GM12878 (cell line): Measurements from ENCODE around the gene TMEM72. TPM values are rescaled to one million over a fixed set of nuclear protein-coding genes. Genes with fewer than 3 reads are reported as not detected.

Source experiments
- CBFB ChIP-seq: IDR thresholded peaks from 2 replicates; pipeline ENCODE4 v1.6.1; 2016; ENCODE audit warnings: antibody characterized with exemption, low read depth
- CREB1 ChIP-seq: IDR thresholded peaks from 2 replicates; pipeline ENCODE4 v1.6.1; 2012; ENCODE audit warnings: low read depth, mild to moderate bottlenecking, inconsistent platforms
- EED ChIP-seq: sonication (generic); IDR thresholded peaks from 2 replicates; pipeline ENCODE4 v1.6.1; 2016; ENCODE audit warnings: antibody characterized with exemption, low read depth
- EGR1 ChIP-seq, 2 experiments: IDR thresholded peaks; 1 replicate in 1 of 2; 2 replicates in 1 of 2; pipeline ENCODE4 v1.6.1; 2011 to 2012; ENCODE audit warnings: low read depth in 2 of 2, low read length in 2 of 2, borderline replicate concordance in 1 of 2, mild to moderate bottlenecking in 1 of 2, moderate library complexity in 1 of 2
- FOS ChIP-seq: IDR thresholded peaks from 3 replicates; pipeline ENCODE4 v1.6.1; 2011; ENCODE audit warnings: borderline replicate concordance; ENCODE audit not compliant: insufficient read length; ENCODE audit errors: extremely low read depth
- FOXM1 ChIP-seq: IDR thresholded peaks from 2 replicates; pipeline ENCODE4 v1.6.1; 2012; ENCODE audit warnings: low read depth, mild to moderate bottlenecking, inconsistent platforms, low read length, moderate library complexity
- HDAC2 ChIP-seq: fragments of 200-600 bp; sonication (generic); IDR thresholded peaks from 2 replicates; pipeline ENCODE4 v1.6.1; 2017
- HDGF ChIP-seq: fragments of 450-650 bp; IDR thresholded peaks from 2 replicates; pipeline ENCODE4 v1.6.1; 2016; ENCODE audit warnings: antibody characterized with exemption
- LARP7 ChIP-seq: fragments of 450-650 bp; IDR thresholded peaks from 2 replicates; pipeline ENCODE4 v1.6.1; 2017; ENCODE audit warnings: mild to moderate bottlenecking
- MTA3 ChIP-seq: IDR thresholded peaks from 2 replicates; pipeline ENCODE4 v1.6.1; 2012; ENCODE audit warnings: low read length, inconsistent platforms, borderline replicate concordance
- NFYB ChIP-seq: IDR thresholded peaks from 2 replicates; pipeline ENCODE4 v1.6.1; 2011; ENCODE audit warnings: low read depth, mild to moderate bottlenecking, low read length, improper control_type of control experiment, moderate library complexity; ENCODE audit not compliant: insufficient read depth
- NRF1 ChIP-seq: conservative IDR thresholded peaks from 2 replicates; pipeline ENCODE4 v1.6.1; 2011; ENCODE audit warnings: mild to moderate bottlenecking, low read depth, low read length, improper control_type of control experiment
- RAD21 ChIP-seq: IDR thresholded peaks from 2 replicates; pipeline ENCODE4 v1.6.1; 2011; ENCODE audit warnings: mild to moderate bottlenecking, low read depth, low read length, moderate library complexity; ENCODE audit not compliant: insufficient read depth
- RCOR1 ChIP-seq: conservative IDR thresholded peaks from 2 replicates; pipeline ENCODE4 v1.6.1; 2012; ENCODE audit warnings: low read depth, low read length, improper control_type of control experiment
- SPI1 ChIP-seq: IDR thresholded peaks from 2 replicates; pipeline ENCODE4 v1.6.1; 2011; ENCODE audit warnings: low read depth, mild to moderate bottlenecking, low read length, moderate library complexity, borderline replicate concordance; ENCODE audit not compliant: insufficient read depth
- TAF1 ChIP-seq: IDR thresholded peaks from 2 replicates; pipeline ENCODE4 v1.6.1; 2011; ENCODE audit warnings: mild to moderate bottlenecking, low read depth, low read length, borderline replicate concordance
- ZBED1 ChIP-seq: IDR thresholded peaks from 2 replicates; pipeline ENCODE4 v1.6.1; 2016; ENCODE audit warnings: borderline replicate concordance
- ZNF622 ChIP-seq: fragments of 450-650 bp; IDR thresholded peaks from 2 replicates; pipeline ENCODE4 v1.6.1; 2017; ENCODE audit warnings: mild to moderate bottlenecking, inconsistent platforms
- polyA plus RNA-seq, 11 experiments: library from polyadenylated mRNA; depleted of rRNA in 4 of 11; unstranded in 6 of 11; stranded (reverse) in 5 of 11; fragments of >200 nt; fragmentation: Nextera tagmentation in 4 of 11; fragmentation: Illumina TruSeq in 1 of 11; extraction: Ambion mirVana in 4 of 11; extraction: Trizol in 1 of 11; gene quantifications; 1 replicate in 1 of 11; 2 replicates in 10 of 11; pipeline versions ENCODE4 v1.2.1 to v1.2.3, GENCODE V29; 2011 to 2016; ENCODE audit warnings: inconsistent platforms in 2 of 11, missing spikeins in 2 of 11, low read depth in 1 of 11
- total RNA-seq, 4 experiments: library from RNA; depleted of rRNA in 3 of 4; stranded (reverse); fragments of >200 nt in 3 of 4; fragmentation: Illumina TruSeq in 1 of 4; extraction: Trizol in 1 of 4; gene quantifications; 2 replicates each; pipeline versions ENCODE4 v1.2.1 to v1.2.3, GENCODE V29; 2013 to 2021
- TF ChIP-seq, protein P1 (sequence below): IDR thresholded peaks from 2 replicates; pipeline ENCODE4 v1.6.1; 2011; ENCODE audit warnings: mild to moderate bottlenecking, low read depth, low read length, moderate library complexity; ENCODE audit not compliant: insufficient replicate concordance
- TF ChIP-seq, protein P2 (sequence below): fragments of 450-650 bp; IDR thresholded peaks from 2 replicates; pipeline ENCODE4 v1.6.1; 2017; ENCODE audit warnings: mild to moderate bottlenecking, low read depth, inconsistent platforms; ENCODE audit not compliant: poor library complexity, severe bottlenecking
- TF ChIP-seq, protein P3 (sequence below): IDR thresholded peaks from 2 replicates; pipeline ENCODE4 v1.6.1; 2012; ENCODE audit warnings: mild to moderate bottlenecking, low read depth, low read length

Gene TMEM72
- total and polyA plus RNA-seq, 10 of the 15 experiments (the other 5 are each of a cell fraction or from before 2014, with no cell fraction given), result 0.12 TPM; not detected in 9

- TF ChIP-seq LARP7 (peak; percentile 39; the same call in 1 of the 2 replicates), HDAC2 (no peak), ZBED1 (no peak), SPI1 (no peak), RCOR1 (0 out of 2 replicates have a peak, but pooled peaks have one; percentile 62), NFYB (no peak), FOS (no peak), CREB1 (no peak), CBFB (no peak), ZNF622 (no peak), FOXM1 (peak; percentile 60; the same call in 1 of the 2 replicates), NRF1 (no peak), EGR1 (IDR thresholded peaks at IDR 0.05; ENCODE audit: borderline replicate concordance in 1 of 2, low read depth in 2 of 2, low read length in 2 of 2) (no peak), MTA3 (no peak), EED (peak; percentile 4; the same call in 1 of the 2 replicates), TAF1 (no peak), RAD21 (peak; percentile 79), HDGF (no peak)
- TF ChIP-seq, protein P1, sequence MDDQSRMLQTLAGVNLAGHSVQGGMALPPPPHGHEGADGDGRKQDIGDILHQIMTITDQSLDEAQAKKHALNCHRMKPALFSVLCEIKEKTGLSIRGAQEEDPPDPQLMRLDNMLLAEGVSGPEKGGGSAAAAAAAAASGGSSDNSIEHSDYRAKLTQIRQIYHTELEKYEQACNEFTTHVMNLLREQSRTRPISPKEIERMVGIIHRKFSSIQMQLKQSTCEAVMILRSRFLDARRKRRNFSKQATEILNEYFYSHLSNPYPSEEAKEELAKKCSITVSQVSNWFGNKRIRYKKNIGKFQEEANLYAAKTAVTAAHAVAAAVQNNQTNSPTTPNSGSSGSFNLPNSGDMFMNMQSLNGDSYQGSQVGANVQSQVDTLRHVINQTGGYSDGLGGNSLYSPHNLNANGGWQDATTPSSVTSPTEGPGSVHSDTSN, result no peak
- TF ChIP-seq, protein P2, sequence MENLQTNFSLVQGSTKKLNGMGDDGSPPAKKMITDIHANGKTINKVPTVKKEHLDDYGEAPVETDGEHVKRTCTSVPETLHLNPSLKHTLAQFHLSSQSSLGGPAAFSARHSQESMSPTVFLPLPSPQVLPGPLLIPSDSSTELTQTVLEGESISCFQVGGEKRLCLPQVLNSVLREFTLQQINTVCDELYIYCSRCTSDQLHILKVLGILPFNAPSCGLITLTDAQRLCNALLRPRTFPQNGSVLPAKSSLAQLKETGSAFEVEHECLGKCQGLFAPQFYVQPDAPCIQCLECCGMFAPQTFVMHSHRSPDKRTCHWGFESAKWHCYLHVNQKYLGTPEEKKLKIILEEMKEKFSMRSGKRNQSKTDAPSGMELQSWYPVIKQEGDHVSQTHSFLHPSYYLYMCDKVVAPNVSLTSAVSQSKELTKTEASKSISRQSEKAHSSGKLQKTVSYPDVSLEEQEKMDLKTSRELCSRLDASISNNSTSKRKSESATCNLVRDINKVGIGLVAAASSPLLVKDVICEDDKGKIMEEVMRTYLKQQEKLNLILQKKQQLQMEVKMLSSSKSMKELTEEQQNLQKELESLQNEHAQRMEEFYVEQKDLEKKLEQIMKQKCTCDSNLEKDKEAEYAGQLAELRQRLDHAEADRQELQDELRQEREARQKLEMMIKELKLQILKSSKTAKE, result no peak
- TF ChIP-seq, protein P3, sequence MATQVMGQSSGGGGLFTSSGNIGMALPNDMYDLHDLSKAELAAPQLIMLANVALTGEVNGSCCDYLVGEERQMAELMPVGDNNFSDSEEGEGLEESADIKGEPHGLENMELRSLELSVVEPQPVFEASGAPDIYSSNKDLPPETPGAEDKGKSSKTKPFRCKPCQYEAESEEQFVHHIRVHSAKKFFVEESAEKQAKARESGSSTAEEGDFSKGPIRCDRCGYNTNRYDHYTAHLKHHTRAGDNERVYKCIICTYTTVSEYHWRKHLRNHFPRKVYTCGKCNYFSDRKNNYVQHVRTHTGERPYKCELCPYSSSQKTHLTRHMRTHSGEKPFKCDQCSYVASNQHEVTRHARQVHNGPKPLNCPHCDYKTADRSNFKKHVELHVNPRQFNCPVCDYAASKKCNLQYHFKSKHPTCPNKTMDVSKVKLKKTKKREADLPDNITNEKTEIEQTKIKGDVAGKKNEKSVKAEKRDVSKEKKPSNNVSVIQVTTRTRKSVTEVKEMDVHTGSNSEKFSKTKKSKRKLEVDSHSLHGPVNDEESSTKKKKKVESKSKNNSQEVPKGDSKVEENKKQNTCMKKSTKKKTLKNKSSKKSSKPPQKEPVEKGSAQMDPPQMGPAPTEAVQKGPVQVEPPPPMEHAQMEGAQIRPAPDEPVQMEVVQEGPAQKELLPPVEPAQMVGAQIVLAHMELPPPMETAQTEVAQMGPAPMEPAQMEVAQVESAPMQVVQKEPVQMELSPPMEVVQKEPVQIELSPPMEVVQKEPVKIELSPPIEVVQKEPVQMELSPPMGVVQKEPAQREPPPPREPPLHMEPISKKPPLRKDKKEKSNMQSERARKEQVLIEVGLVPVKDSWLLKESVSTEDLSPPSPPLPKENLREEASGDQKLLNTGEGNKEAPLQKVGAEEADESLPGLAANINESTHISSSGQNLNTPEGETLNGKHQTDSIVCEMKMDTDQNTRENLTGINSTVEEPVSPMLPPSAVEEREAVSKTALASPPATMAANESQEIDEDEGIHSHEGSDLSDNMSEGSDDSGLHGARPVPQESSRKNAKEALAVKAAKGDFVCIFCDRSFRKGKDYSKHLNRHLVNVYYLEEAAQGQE, result no peak
Observed at GRCh38 chr10:44974628-44975430, 63.7 kb downstream of the TMEM72 start (continued).
